HG02973 (cell line): Measurements from ENCODE around the gene MATK.

ENCODE experiments used
- ATAC-seq: cut with Tn5 transposase; IDR thresholded peaks from one replicate; pipeline ENCODE4 v1.9.1; 2021; ENCODE audit warnings: moderate library complexity; ENCODE audit not compliant: unreplicated experiment

MATK gene

GRCh38 chr19:3753631-3754410 lies 32.4 kb downstream of the MATK start:
- ATAC-seq: no peak

GRCh38 chr19:3752492-3752891 lies 33.7 kb downstream of the MATK start:
- no peak for ATAC-seq

DNA sequence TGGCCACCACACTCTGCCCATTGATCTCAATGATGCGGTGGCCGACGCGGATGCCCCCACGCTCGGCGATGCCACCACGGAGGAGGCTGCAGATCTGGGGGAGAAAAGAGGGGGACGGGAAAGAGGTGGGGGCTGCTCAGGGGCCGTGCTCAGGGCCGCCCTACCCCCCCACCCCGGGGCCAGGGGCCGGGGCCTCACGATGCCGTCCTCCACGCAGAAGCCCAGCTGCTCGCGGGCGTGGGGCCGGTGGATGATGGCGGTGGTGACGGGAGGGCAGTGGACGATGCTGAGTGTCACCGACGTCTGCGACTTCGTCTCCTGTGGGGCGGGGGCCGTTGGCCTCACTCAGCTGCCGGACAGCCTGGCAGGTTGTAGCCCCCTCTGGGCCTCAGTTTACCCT lies 34.9 kb downstream of the MATK start:
- no peak for ATAC-seq

GRCh38 chr19:3750211-3750610 lies 36.0 kb downstream of the MATK start:
- no peak for ATAC-seq

- ATAC-seq: no peak
These were observed 37.2 kb downstream of the MATK start for GRCh38 chr19:3748965-3749364.

DNA sequence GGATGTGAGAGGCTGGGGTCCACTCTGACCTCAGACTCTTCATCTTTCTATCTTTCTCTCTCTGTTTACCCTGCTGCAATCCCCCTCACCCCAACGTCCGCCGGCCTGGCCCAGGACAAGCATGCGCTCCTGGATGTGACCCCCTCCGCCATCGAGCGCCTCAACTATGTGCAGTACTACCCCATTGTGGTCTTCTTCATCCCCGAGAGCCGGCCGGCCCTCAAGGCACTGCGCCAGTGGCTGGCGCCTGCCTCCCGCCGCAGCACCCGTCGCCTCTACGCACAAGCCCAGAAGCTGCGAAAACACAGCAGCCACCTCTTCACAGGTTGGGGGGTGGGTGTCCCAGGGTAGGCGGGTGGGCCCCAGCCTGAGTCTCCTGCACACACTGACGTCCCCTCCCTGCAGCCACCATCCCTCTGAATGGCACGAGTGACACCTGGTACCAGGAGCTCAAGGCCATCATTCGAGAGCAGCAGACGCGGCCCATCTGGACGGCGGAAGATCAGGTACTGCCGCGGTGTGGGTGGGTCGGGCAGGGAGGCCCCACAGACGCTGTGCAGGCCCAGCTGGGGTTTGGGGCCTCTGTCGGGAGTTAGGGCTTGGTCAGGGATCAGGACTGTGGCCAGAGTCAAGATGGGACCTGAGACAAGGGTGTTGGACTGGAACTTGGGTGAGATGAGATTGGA lies 39.7 kb downstream of the MATK start:
- no peak for ATAC-seq

GRCh38 chr19:3745363-3746045 lies 40.7 kb downstream of the MATK start:
- ATAC-seq: no peak

DNA sequence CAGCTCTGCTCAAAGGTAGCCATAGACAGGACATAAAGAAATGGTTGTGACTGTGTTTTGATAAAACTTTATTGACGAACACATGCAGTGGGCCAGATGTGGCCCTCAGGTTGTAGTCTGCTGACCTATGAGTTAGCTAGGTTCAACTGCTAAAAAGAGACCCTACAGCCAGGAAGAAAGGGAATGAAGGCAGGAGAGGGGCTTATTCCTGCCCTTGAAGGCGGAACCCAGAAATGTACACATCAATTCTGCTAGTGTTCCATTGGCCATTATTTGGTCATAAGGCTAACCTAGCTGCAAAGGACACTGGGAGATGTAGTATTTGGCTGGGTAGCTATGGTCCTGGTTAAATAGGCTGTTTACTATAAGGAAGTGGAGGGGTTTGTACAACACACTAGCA lies 42.7 kb downstream of the MATK start:
- ATAC-seq: no peak

DNA sequence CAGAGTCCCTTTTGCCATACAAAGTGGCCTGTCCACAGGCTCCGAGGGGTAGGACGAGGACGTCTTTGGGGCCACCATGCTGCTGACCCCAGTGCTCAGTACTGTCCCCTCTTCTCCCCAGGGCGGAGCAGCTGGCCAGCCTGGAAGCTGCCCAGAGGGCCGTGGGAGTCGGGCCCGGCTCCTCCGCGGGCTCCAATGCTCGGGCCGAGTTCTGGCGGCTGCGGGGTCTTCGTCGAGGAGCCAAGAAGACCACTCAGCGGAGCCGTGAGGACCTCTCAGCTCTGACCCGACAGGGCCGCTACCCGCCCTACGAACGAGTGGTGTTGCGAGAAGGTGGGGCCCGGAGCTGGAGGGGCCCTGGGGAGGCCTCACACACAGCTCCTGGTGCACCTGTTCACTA lies 45.8 kb downstream of the MATK start:
- no peak for ATAC-seq

DNA sequence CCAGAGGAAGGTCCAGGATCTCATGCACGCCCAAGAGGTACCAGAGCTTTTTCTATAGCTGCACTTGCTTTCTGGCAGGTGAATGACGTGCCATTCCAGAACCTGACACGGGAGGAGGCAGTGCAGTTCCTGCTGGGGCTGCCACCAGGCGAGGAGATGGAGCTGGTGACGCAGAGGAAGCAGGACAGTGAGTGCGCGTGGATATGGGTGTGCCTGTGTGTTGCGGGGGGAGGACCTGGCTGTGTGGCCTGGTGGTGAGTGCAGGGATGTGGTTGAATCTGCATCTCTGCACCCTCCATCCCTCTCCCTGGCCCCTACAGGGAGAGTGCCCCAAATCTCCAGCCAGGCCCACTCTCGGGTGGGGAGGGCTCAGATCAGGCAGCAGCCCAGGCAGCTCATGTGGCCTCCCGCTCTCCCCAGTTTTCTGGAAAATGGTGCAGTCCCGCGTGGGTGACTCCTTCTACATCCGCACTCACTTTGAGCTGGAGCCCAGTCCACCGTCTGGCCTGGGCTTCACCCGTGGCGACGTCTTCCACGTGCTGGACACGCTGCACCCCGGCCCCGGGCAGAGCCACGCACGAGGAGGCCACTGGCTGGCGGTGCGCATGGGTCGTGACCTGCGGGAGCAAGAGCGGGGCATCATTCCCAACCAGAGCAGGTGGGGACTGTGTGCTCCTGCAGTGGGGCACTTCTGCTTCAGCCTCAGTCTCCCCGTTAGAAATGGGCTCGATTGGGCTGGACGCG lies 47.5 kb downstream of the MATK start:
- no peak for ATAC-seq

DNA sequence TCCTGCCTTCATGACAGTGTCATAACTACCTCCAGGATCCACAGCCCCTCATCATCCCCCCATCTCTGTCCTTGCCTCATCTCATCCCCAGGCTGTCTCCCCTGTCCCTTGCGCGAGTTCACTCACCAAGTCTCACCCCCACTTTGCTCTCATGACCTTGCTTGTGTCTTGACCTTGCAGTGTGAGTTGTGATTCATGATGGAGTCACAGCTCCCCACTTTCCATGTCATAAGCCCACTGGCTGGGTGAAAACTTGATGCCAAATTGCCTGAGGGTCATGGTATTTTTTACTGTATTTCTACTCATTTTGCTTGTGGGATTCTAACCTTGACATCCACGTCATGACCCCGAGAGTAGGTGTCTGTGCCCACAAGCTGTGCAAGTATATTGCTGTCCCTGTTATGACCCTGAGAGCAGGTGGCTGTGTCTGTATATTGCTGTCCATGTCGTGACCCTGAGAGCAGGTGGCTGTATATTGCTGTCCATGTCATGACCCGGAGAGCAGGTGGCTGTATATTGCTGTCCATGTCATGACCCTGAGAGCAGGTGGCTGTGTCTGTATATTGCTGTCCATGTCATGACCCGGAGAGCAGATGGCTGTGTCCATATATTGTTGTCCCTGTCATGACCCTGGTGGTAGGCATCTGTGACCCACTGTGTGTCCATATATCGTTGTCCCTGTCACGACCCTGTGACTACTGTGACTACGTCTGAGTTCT lies 48.5 kb downstream of the MATK start:
- no peak for ATAC-seq

DNA sequence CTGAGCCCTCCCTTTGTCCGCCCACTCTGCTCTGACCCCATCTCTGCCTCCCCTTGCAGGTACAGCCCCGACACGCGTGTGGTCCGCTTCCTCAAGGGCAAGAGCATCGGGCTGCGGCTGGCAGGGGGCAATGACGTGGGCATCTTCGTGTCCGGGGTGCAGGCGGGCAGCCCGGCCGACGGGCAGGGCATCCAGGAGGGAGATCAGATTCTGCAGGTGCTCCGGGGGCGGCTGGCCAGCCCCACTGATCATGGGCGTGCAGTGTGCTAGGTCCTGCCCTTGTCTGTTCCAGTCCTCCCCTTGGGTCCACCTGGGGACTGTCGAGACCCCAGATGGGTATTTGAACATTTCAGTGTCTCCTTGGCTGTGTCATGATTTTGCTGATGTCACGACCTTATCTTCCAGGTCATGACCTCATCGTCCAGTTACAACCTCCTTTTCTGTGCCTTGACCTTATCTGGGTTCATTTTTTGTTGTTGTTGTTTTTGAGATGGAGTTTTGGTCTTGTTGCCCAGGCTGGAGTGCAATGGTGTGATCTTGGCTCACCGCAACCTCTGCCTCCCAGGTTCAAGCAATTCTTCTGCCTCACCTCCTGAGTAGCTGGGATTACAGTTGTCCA lies 50.0 kb downstream of the MATK start:
- no peak for ATAC-seq

GRCh38 chr19:3734310-3734600 lies 51.9 kb downstream of the MATK start:
- no peak for ATAC-seq

- no peak for ATAC-seq
These were observed 52.5 kb downstream of the MATK start for GRCh38 chr19:3733549-3734309.

- ATAC-seq: no peak
These were observed 54.1 kb downstream of the MATK start for GRCh38 chr19:3732108-3732507.

- no peak for ATAC-seq
These were observed 55.7 kb downstream of the MATK start for GRCh38 chr19:3730457-3730958.
